Measurements from ENCODE around the gene TPPP.

Gene TPPP

DNA sequence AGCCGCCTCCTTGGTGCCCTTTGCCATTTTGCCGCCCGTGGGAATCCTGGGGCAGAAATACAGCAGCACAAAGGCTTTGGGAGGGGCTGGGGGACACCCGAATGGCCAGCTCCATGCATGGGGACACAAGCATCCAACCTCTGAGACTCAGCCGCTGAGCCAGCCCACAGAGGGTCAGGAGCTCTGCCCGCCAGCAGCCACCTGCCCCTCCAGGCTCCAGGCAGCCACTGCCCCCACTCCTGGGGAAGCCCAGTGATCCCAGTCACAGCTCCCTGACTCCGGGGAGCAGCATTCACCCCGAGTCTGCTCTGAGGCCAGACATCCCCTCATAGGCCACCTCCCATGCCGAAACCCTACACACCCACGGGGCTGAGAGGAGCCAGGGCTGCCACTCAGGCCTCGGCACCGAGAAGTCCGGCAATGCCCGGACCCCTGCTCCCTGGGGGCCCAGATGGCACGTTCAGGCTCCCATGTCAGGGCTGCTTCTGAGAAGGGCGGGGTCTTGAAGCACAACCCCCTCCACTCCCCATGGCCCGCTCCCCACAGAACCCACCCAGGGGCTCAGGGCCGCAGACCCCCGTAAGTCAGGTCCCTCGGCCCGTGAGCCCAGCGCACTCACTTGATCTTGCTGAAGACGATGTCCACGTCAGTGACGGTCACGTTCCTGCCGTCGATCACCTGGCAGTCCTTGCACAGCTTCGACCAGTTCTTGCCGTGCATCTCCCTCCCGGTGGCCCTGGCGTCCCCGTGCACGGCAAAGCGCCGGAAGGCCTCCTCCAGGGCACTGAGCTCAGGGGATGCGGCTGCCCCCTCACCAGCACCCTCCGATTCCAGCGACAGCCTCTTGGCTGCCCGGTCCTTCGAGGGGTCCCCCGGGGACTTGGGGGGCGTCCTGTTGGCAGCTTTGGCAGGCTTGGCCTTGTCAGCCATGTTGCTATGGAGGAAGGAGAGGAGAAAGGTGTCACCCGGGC lies 15.7 kb downstream of the TPPP start:
- CTCF ChIA-PET, result no interaction called here
- no peak for TF ChIP-seq CTCF (IDR thresholded peaks at IDR 0.05; ENCODE audit: insufficient read depth, low read length, missing control alignments)
- DNase-seq (ENCODE audit: low read depth, low spot score), result no peak
- H3K4me3 ChIP-seq (ENCODE audit: low read depth, low read length), result no peak overlapping the region
- POLR2A ChIA-PET, result no interaction called here

- POLR2A ChIA-PET, result no interaction called here
- no peak for DNase-seq (ENCODE audit: low read depth, low spot score)
- no peak for TF ChIP-seq CTCF (IDR thresholded peaks at IDR 0.05; ENCODE audit: insufficient read depth, low read length, missing control alignments)
- H3K4me3 ChIP-seq (ENCODE audit: low read depth, low read length), result no peak overlapping the region
- CTCF ChIA-PET, result no interaction called here
Measured at GRCh38 chr5:676699-677076, 16.5 kb downstream of the TPPP start.

DNA sequence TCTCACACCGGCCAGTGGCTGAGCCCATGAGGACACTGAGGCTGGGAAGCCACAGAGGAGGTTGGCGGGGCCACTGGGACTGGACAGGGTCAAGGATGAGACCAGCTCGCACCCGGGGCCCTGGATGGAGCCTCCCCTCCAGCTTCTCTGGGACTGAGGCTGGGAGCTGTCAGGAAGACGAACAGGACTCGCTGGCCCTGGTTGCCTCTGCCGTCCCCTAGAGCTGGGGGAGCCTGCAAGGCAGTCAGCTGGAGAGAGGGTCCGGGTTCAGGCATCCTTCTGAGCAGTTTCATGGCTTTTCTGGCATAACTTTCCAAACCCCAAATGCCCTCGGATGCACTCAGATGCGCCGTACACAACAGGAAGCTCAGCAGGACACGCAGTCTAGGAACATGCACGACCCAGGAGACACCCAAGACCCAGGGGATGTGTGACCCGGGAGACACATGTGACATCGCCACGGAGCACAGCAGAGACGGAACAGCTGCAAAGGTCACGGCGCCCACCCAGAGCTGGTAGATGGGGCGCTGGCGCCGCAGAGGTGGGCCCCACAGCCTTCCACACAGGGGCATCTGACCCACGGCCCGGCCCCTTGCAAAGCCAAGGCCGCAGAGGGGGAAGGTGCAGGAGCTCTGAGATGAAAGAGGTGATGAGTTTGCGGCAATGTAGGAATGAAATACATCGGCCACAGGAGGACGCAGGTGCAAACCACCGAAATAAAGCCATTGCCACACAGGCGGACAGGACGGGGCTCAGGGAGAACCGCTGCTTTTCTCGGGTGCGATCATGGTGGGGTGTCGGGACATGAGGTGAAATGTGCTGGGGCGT lies 17.1 kb downstream of the TPPP start:
- no peak overlapping the region for H3K4me3 ChIP-seq (ENCODE audit: low read depth, low read length)
- POLR2A ChIA-PET, result no interaction called here
- CTCF ChIA-PET, result no interaction called here
- no peak for TF ChIP-seq CTCF (IDR thresholded peaks at IDR 0.05; ENCODE audit: insufficient read depth, low read length, missing control alignments)
- DNase-seq (ENCODE audit: low read depth, low spot score), result no peak

DNA sequence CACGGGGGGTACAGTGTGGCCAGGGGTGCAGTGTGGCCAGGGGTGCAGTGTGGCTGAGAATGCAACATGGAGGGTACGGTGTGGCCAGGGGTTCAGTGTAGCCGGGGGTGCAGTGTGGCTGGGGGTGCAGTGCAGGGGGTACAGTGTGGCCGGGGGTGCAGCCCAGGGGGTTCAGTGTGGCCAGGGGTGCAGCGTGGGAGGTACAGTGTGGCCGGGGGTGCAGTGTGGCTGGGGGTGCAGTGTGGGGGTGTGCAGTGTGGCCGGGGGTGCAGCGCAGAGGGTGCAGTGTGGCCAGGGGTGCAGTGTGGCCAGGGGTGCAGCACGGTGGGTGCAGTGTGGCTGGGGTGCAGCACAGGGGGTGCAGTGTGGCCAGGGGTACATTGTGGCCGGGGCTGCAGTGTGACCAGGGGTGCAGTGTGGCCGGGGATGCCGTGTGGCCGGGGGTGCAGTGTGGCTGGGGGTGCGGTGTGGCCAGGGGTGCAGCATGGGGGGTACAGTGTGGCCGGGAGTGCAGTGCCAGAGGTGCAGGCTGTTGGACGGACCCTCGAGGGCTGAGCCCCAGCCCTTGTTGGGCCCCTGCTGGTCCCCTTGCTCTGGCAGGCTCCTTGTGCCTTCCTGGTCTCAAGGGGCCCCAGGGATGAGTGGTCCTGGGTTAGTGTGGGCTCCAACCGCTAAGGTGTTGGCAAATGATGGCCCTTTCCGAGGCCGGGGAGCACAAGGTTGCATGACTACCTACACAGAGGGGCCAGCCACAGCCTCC lies 17.9 kb downstream of the TPPP start:
- DNase-seq (ENCODE audit: low read depth, low spot score), result no peak
- ChIA-PET CTCF (interaction anchor here (7.0 kb wide), 1 partner anchor 228 kb away, joined by 138 read pairs; no protein-coding TSS in a partner anchor), POLR2A (no interaction called here)
- no peak overlapping the region for H3K4me3 ChIP-seq (ENCODE audit: low read depth, low read length)
- TF ChIP-seq CTCF (IDR thresholded peaks at IDR 0.05; ENCODE audit: insufficient read depth, low read length, missing control alignments), result no peak

DNA sequence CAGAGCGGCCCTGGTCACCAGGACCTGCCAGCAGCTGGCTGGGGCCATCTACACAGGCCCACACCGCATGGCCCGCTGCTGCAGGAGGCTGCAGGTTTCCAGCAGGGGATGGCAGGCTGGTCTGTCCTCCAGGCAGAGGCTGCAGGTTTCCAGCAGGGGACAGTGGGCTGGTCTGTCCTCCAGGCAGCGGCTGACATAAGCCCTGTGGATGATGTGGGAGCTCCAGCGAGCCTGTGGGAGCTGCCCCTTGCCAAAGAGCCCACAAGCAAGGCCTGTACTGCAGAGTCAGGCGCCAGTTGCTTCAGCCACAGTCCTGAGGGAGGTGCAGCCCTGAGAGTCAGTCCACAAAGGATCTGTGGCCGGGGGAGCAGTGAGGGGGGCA lies 18.5 kb downstream of the TPPP start:
- ChIA-PET CTCF (interaction anchor here (7.0 kb wide), 1 partner anchor 229 kb away, joined by 138 read pairs; no protein-coding TSS in a partner anchor), POLR2A (no interaction called here)
- no peak overlapping the region for H3K4me3 ChIP-seq (ENCODE audit: low read depth, low read length)
- no peak for DNase-seq (ENCODE audit: low read depth, low spot score)
- no peak for TF ChIP-seq CTCF (IDR thresholded peaks at IDR 0.05; ENCODE audit: insufficient read depth, low read length, missing control alignments)
